ENCODE measurements around the gene KDM5B.

KDM5B gene

DNA sequence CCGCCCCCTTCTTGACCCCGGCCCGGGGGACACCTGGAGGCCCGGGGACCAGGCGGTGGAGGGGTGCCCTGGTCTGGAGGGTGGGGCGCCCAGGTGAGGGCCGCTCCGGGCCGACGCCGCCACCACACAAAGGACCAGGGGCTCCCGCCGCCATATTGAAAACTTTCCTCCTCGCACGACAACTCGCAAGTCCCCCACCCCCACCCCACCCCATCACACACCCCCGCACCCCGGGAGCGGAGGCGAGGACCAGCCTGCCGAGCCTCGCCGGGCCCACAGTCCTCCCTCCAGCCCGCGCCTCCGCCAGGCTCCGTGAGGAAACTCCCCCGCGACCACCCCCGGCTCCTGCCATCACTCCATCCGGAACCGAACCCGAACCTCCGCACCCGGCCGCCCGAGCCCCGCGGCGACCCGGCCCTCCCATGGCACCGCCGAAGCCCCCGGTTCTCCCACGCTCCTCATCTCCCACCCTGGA lies 733 bp downstream of the KDM5B start:
- DNase-seq (ENCODE audit: low read depth): no peak
- peak overlapping the region; percentile 96 for H3K4me3 ChIP-seq (ENCODE audit: control insufficient read depth, low read depth, low read length)
- TF ChIP-seq, protein P1, sequence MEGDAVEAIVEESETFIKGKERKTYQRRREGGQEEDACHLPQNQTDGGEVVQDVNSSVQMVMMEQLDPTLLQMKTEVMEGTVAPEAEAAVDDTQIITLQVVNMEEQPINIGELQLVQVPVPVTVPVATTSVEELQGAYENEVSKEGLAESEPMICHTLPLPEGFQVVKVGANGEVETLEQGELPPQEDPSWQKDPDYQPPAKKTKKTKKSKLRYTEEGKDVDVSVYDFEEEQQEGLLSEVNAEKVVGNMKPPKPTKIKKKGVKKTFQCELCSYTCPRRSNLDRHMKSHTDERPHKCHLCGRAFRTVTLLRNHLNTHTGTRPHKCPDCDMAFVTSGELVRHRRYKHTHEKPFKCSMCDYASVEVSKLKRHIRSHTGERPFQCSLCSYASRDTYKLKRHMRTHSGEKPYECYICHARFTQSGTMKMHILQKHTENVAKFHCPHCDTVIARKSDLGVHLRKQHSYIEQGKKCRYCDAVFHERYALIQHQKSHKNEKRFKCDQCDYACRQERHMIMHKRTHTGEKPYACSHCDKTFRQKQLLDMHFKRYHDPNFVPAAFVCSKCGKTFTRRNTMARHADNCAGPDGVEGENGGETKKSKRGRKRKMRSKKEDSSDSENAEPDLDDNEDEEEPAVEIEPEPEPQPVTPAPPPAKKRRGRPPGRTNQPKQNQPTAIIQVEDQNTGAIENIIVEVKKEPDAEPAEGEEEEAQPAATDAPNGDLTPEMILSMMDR (IDR thresholded peaks at IDR 0.05; ENCODE audit: control insufficient read depth, insufficient read depth, low read depth, low read length, missing control alignments): no peak

DNA sequence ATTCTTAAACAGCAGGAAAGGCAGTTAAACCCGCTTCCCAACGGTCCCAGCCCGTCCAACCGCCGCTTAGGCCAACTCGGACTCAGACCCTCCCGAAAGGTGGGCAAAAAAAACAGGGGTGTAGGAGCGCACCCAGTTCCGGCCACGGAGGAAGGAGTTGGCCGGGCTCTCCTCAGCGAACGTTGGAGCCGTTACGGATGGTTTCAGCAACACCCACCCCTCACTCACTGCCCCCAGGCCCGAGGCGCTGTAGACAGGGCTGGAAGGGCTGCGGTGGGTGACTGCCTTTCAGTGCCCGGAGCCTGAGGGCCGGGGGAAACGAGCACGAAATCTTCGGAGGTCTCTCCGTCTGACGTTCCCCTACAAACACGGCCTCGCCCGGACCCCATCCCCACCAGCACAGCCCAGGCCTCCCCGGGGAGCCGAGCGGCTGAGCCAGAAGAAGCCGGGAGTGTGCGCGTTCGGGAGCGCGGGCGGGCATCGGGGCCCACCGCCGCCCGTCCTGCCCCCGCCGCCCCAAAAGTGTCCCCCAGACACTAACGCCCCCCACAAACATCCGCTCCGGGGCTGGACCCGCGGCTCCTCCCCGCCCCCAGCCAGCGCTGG lies 1.3 kb downstream of the KDM5B start:
- TF ChIP-seq, protein P1 (IDR thresholded peaks at IDR 0.05; ENCODE audit: control insufficient read depth, insufficient read depth, low read depth, low read length, missing control alignments): no peak
- DNase-seq (ENCODE audit: low read depth): no peak
- H3K4me3 ChIP-seq (ENCODE audit: control insufficient read depth, low read depth, low read length): peak overlapping the region; percentile 96

DNA sequence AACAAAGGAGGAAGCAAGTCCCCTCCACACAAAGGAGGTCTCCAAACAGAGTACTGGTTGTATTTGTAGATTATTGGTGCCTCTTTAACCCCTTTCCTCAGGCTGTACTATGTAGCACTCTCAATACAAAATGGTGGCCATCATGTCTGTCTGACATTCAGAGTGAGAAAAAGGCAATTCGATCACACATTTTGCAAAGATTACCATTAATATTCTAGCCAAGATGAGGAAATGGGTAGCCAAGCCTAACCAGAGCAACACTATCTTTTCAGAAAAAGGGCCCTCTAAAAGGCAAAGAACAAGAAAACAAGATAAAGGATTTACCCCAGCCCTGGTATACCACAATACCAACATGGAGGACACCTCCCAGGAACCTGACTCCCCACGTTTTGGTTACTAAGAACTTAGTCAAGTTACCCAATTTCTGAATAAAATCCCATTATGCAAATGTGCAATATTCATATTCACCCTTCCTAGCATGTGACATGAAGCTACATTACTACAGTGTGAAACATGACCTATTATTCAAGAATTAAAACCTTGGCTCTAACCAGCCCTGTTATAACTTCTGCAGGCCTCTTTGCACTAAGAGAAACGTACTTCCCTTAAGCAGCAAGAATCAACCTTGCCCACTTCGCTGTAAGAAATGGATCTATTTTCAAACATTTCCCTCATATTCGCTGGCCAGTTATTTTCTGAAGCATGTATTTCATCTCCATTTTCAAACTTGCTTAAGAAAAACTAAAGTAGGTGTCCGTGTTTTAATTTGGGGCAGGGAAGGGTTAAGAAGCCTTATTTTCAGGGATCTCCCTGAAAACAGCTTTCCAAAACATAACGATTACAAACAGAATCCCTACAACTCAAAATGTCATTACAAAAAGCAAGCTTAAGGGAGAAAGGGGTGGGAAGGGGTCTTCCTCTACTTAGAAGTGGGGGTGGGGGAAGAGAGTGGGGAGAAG lies 2.1 kb downstream of the KDM5B start:
- TF ChIP-seq, protein P1 (IDR thresholded peaks at IDR 0.05; ENCODE audit: control insufficient read depth, insufficient read depth, low read depth, low read length, missing control alignments): no peak
- H3K4me3 ChIP-seq (ENCODE audit: control insufficient read depth, low read depth, low read length): peak overlapping the region; percentile 96
- DNase-seq (ENCODE audit: low read depth): no peak

DNA sequence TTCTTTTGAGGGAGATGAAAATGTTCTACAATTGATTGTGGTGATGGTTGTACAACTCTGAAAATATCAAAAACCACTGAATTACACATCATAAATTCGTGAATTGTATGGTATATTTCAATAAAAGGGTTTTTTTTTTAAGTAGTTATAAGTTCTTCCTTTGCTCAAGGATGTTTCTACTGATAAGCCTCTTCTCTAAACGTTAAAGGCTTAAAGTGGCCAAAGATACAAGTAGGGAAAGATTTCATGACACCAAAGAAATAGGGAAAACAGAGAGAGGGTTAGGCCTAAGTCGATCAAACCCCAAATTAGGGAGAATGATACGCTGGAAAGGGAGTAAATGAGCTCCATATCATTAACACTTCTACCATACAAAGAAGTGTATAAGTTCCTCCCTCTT lies 4.1 kb downstream of the KDM5B start:
- TF ChIP-seq, protein P1 (IDR thresholded peaks at IDR 0.05; ENCODE audit: control insufficient read depth, insufficient read depth, low read depth, low read length, missing control alignments): no peak
- DNase-seq (ENCODE audit: low read depth): no peak

DNA sequence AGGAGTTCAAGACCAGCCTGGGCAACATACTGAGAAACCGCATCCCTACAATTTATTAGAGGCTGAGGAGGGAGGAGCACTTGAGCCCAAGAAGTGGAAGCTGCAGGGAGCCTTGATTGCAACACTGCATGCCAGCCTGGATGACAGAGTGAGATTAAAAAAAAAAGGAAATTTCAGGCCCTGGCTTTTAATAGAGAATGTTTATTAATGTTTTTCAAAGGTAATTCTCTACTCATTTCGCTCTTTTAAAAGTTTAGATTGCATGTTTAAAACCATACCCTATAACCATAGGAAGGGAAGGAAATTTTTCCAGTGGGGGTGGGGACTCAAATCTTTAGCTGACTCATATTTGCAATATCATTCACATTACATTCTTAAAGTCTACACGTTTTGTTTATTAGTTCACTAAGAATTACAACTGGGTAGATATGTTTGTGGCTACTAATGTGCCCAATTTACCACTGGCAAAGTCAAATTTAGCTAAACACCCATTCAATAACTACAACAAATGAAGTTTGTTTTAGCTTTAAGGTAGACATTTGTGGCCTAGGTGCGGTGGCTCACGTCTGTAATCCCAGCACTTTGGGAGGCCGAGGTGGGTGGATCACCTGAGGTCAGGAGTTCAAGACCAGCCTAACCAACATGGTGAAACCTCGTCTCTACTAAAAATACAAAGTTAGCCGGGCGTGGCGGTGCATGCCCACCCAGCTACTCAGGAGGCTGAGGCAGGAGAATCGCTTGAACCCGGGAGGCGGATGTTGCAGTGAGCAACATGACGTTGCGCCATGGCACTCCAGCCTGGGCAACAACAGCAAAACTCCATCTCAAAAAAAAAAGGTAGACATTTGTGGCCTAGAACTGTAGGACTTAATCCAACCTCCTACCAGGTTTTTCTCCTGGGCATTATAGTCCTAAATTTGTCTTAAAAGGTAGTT lies 5.0 kb downstream of the KDM5B start:
- TF ChIP-seq, protein P1 (IDR thresholded peaks at IDR 0.05; ENCODE audit: control insufficient read depth, insufficient read depth, low read depth, low read length, missing control alignments): no peak
- H3K4me3 ChIP-seq (ENCODE audit: control insufficient read depth, low read depth, low read length): no peak overlapping the region
- DNase-seq (ENCODE audit: low read depth): no peak

More for the DNA sequence above, 4.1 kb downstream of the KDM5B start:
- no peak overlapping the region for H3K4me3 ChIP-seq (ENCODE audit: control insufficient read depth, low read depth, low read length)

DNA sequence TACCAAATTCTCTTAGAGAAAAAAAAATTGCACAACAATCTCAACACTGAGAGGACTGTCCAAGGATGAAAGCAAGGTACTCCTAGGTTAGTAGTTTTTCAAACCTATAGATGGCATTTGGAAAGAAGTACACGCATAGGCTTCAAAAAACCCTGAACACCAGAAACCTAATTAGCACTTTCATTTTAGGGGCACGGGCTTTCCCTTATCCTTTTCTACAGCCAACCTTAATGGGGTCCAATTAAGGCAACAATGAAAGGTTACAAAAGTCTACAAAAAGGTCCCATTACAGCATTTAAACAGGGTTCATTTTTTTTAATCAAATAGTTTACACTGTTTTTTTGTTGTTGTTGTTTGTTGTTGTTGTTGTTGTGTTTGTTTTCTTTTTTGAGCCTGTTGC lies 6.2 kb downstream of the KDM5B start:
- H3K4me3 ChIP-seq (ENCODE audit: control insufficient read depth, low read depth, low read length): no peak overlapping the region
- no peak for DNase-seq (ENCODE audit: low read depth)
- TF ChIP-seq, protein P1 (IDR thresholded peaks at IDR 0.05; ENCODE audit: control insufficient read depth, insufficient read depth, low read depth, low read length, missing control alignments): no peak

Measured in AG09309 (cell line).